ENCODE measurements around the gene MRPL14. TPM values are rescaled to one million over a fixed set of nuclear protein-coding genes. Genes with fewer than 3 reads are reported as not detected.

Gene MRPL14
- total and polyA plus RNA-seq, 9 of the 15 experiments (the other 6 are each of a cell fraction or from before 2014, with no cell fraction given), result 126 to 424 (median 165) TPM

GRCh38 chr6:44074813-44075646, 52.2 kb downstream of the MRPL14 start (continued):
- peak; percentile 85 for TF ChIP-seq PRDM10 (IDR thresholded peaks at IDR 0.05; ENCODE audit: partially characterized antibody)
- 0 out of 2 replicates have a peak, but pooled peaks have one; percentile 9 for TF ChIP-seq E2F4 (CRISPR knock-in tag; IDR thresholded peaks at IDR 0.05; ENCODE audit: low read depth)
- TF ChIP-seq FOXK2 (conservative IDR thresholded peaks at IDR 0.05 in 1 of 2, IDR thresholded peaks at IDR 0.05 in 1 of 2; ENCODE audit: low read depth in 2 of 2), result 0 out of 4 replicates have a peak, but pooled peaks of 1 of the 2 experiments have one; percentile 6
- TF ChIP-seq ZFP91 (CRISPR knock-in tag; IDR thresholded peaks at IDR 0.05), result peak; percentile 48; the same call in 1 of the 2 replicates
- TF ChIP-seq CBFB (CRISPR knock-in tag; IDR thresholded peaks at IDR 0.05), result 0 out of 2 replicates have a peak, but pooled peaks have one; percentile 1
- TF ChIP-seq TAL1 (IDR thresholded peaks at IDR 0.05), result no peak
- TF ChIP-seq ZNF395 (CRISPR knock-in tag; IDR thresholded peaks at IDR 0.05), result peak; percentile 2; the same call in 1 of the 2 replicates

Measured in K562 (cell line).